NCI-H2029 treated with DMSO at 0.1 percent for 48 hours (cell line): ENCODE data around the gene KLK5.
A peak's percentile ranks its signal among the peaks of the same experiment; 100 is the strongest.
"Not testable (repeated sequence)": the region's sequence is repeated elsewhere in the genome, so short reads cannot be mapped to it uniquely, and the experiment has no call there.

Experiments
- DNase-seq: peaks from one replicate; lab custom pipeline; 2025; lab: John Stamatoyannopoulos, UW

Gene KLK5

GRCh38 chr19:50921426-50922316 lies 31.2 kb downstream of the KLK5 start:
- no peak for DNase-seq

- DNase-seq = no peak
These were observed 36.8 kb downstream of the KLK5 start for GRCh38 chr19:50916069-50916468.

- DNase-seq = no peak
These were observed 39.8 kb downstream of the KLK5 start for GRCh38 chr19:50912727-50913716.

GRCh38 chr19:50912102-50912599 lies 40.7 kb downstream of the KLK5 start:
- DNase-seq = no peak

DNA sequence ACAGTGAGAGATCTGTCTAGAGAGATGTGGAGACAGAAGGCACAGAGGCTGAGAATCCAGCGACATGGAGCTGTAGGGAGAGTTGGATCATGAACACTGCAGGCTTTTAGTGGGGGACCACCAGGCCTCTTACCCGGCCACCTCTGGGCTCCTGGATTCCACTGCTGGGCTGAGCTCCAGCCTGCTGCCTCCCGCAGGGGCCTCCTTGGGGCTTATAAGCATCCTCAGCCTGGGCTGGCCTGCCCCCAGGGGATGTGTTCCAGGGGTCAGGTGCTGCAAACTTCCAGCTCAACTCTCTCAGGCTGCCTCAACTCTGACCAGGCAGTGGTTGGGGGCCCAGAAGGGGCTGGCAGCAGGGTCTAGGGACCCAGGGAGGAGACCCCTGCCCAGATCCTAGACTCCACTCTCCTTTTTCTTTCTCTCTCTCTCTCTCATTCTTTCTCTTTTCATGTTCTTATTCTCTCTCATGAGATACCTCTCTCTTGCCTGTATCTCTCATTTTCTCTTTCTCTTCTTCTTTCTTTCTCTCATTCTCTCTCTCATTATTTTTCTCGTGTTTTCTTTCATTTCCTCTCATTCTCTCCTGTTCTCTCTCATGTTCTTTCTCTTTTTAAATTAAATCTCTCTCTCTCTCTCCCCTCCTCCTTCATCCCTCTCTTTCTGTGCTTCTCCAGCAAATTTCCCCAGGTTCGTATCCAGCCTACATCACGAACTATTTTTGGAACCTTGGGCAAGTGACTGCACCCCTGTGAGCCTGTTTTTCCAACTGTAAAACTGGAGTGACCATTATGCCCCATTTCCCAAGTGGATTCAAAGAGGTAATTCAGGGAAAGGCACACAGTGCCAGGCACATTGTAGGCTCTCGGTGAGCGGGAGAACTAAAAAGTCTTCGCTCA lies 41.4 kb downstream of the KLK5 start, which contains the start of gene KLK4:
Gene KLK4 (minus strand): TSS at position 190 of the 896 bp plus-strand sequence. CDS start 657 bp downstream, outside the sequence.
- DNase-seq = no peak

DNA sequence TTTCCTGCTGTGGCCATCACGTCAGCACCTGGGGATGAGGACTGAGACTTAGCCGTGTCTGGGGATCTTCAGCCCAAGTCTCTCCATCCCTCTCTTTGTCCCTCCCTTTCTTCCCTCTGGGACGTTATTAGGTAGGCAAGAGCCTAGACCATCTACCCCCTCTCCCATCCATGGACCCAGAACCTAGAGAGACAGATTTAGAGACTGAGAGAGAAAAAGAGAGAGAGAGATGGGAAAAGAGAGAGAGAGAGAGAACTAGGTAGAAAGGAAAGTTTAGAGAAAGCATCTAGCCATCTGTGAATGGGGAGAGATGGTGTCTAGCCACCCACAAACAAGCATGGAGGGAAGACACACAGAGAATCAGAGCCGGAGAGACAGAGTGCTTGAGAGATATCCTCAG lies 42.1 kb downstream of the KLK5 start:
- DNase-seq = no peak

- DNase-seq = peak; percentile 7
These were observed 43.4 kb downstream of the KLK5 start for GRCh38 chr19:50909240-50910070.

GRCh38 chr19:50908336-50908735 lies 44.5 kb downstream of the KLK5 start:
- DNase-seq = no peak

- peak; percentile 7 for DNase-seq
These were observed 46.6 kb downstream of the KLK5 start for GRCh38 chr19:50906217-50906616.

- DNase-seq = no peak
These were observed 50.2 kb downstream of the KLK5 start for GRCh38 chr19:50902640-50903039.

DNA sequence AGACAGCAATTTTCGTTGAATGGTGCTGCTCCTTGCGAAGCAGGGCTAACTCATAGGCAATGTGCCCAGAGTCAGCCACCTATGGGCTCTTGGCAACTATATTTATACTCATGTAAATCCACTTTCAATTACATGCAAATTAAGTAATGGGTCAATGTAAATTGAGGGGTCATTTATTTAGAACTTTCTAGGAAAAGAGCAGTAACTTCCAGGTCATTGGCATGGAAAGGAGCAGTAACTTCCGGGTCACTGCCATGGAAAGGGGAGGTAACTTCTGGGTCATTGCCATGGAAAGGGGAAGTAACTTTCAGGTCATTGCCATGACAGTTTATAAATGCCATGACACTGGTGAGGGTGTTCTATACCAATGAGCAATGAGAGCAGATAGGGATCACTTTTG lies 53.3 kb downstream of the KLK5 start:
- no peak for DNase-seq

GRCh38 chr19:50898018-50898417 lies 54.8 kb downstream of the KLK5 start:
- DNase-seq = no peak

DNA sequence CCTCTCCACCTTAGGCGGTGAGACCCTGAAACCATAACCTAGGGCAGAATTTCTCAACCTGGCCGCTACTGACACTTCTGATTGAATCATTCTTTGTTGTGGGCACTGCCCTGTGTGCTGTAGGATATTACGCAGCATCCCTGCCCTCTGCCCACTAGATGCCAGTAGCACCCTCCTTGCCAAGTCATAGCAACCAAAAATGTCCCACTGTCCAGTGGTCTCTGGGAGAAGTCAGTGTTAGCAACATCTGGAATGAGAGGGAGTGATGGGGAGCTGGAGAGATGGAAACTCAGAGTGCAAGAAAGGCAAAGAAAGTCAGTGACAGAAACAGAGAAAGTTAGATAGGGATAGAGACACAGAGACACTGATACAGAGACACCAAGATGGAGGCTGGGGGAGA lies 55.2 kb downstream of the KLK5 start:
- no peak for DNase-seq

DNA sequence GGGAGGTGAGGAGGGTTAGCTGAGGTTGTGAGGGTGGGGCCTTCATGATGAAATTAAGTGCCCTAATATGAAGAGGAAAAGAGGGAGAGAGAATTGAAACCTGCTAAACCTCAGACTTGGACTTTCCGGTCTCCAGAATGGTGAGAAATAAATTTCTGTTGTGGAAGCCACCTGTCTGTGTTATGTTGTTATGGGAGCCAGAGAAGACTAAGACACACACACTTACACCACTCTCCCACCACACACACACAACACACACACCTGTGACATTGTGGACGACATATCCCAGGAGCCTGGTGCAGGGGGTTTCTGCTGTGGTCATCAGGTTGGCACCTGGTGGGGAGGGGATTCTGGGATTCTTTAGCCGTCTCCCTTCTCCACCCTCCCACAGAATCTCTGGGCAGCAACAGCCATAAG lies 55.6 kb downstream of the KLK5 start:
- DNase-seq = no peak

DNA sequence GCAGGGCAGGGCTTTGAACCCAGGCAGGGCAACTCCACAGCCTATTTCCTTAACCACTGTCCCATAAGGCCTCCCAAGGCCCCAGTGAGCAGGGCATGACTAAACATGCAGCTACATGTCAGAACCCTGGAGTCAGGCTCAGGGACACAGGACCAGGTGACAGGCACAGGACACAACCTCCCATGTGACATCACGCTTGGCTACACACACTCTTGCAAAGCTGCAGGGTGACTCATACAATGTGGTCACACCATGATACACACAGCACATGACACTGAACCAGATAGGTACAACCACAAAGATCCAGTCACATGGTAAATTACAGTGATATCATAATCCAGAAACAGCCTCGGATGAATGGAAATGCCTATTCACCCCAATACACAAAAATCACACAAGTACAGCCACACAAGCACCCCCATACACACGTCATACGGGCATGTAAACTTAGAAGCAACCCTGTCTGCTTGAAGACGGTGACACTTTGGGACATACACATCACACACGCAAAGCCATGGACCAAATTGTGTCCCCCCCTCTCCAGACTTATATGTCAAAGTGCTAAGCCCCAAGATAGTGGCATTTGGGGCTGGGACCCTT lies 56.1 kb downstream of the KLK5 start:
- no peak for DNase-seq

- not testable (repeated sequence) for DNase-seq
These were observed 56.7 kb downstream of the KLK5 start for GRCh38 chr19:50896089-50896590.

DNA sequence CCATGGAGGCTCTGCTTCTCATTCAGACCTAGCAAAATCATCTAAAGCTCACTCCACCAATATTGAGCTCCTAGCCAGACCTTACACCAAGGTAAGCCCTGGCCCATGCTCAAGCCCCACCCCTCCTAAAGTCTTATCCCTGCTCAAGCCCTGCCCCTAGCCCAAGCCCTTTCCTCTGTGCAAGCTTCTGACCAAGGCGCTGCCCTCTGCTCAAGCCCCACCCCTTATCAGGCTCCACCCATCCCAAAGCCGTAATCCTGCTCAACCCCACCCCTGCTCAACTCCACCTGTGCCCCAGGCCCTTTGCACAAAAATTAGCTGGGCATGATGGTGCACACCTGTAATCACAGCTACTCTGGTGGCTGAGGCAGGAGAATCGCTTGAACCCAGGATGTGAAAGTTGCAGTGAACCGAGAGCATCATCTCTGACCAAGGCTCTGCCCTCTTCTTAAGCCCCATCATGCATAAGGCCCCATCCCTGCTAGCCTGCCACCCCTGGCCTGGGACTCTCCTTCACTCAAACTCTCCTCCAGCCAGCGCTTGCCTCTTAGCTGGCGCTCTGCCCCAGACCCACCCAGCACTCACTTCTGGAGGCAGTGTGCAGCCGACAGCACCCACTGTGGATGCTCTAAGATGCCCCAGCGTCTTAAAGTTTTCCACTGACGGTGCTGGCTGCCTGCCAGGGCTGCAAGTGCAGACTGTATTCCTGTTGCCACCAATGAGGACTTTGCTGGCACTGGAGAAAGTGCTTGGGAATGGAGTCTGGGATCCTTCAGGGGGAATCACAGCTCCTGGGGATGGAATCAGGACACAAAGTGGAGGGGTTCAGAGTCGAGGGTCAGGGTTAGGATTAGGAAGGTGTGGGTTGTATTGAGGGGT lies 58.1 kb downstream of the KLK5 start:
- DNase-seq = no peak
